ENCODE data around the gene HS1BP3. TPM values are rescaled to one million over a fixed set of nuclear protein-coding genes. Genes with fewer than 3 reads are reported as not detected.

HS1BP3 gene
- total RNA-seq, 1 donor from 2014 or later = 35.0 TPM

DNA sequence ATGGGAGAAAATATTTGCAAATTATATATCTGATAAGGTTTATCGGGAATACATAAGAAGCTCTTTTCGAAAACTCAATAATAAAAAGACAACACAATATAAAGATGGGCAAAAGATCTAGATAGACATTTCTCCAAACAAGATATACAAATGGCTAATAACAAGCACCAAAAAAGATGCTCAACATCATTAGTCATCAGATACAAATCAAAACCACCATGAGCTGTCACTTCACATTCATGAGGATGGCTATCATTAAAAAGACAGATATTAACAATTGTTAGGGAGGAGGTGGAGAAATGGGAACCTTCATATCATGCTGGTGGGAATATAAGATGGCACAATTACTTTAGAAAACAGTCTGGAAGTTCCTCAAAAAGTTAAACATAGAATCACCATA lies 48.1 kb downstream of the HS1BP3 start:
- DNase-seq (ENCODE audit: low read depth) = no peak

DNA sequence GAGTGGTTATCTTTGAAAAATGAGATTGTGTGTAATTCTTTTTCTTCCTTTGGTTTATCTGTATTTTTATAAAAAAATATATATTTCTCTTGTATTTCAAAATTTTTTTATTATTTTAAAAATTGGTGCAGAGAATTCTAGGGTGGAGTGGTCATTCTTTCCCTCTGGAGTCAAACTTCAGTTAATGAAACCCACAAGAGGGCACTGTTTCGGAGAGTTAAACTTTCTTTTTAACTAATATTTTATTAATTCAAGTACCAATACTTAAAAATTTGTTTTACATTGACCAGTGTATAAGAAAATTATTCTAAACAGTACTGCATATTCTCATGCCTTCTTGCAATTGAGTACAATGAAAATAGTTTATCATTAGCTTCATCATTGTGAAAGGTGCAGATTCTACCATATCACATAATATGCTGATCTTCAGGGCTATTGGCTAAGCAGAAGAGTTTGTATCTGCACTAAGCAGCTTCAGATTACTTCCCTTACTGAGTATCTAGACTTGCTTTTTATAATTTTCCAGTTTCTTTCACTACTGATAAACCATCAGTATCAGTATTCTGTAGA lies 50.1 kb downstream of the HS1BP3 start:
- DNase-seq (ENCODE audit: low read depth) = no peak

DNA sequence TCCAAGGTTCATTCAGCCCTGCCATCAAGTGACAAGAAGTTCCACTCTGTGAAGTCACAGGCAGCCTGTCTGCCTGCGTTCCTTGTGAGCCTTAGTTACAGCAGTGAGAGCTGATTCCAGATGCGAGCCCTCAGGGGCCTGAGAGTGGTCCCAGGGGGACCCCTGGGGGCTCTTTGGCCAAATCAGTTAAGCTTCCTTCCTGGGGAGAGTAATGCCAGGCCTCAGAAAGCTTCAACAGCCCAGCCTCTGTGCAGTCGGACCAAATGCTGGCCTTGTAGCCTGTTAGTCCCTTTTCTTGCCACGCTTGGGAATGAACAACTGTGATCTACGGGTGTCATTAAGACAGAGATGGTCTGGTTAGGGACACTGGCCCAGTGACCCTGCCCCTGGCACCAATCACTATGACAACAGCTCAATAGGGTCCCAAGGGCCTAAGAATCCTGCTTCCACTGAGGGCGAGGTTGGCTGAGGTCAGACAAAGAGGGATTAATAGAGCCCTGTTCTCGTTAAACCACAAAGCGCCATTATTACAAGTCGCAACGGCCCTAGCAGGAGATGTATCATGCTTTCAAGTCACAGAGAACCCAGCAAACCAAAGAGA lies 50.9 kb downstream of the HS1BP3 start:
- no peak for DNase-seq (ENCODE audit: low read depth)

DNA sequence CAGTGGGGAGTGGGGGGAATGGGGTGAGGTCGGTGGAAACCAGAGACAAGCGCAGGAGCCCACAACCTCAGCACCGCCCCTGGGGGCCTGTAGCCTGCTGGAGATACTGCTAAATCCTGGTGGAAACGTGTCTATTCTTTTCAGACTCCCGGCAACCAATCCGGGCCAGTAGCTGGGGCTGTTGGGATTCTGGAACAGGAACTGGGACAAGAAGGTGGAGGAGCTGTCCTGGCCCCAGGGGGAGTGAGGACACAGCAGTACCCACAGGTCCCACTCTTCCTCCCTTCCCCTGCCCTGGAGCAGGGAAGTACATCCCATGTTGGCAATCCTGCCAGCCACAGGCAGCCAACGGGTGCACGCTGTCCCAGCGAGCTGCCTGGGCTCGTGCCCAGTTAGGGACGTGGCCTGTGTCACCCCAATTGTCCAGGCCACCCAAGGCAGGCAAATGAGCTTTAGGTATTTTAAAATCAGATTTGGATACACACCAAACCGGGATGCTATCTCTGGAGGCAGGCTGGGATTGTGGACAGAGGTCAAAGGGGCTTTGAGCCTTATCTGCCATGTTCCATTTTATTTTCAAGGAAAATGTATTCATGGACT lies 51.8 kb downstream of the HS1BP3 start:
- no peak for DNase-seq (ENCODE audit: low read depth)

DNA sequence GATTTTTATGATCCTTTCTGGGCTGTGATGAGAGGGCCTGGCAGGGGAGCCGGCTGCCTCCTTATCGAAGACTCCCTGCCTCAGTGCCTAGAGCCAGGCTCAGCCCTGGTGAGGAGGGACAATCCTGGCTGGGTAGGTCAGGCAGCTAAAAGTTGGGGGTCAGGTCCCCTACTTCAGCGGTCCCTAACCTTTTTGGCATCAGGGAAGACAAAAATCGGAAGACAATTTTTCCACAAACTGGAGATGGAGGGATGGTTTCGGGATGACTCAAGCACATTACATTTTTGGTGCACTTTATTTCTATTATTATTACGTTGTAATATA lies 53.1 kb downstream of the HS1BP3 start:
- no peak for DNase-seq (ENCODE audit: low read depth)

DNA sequence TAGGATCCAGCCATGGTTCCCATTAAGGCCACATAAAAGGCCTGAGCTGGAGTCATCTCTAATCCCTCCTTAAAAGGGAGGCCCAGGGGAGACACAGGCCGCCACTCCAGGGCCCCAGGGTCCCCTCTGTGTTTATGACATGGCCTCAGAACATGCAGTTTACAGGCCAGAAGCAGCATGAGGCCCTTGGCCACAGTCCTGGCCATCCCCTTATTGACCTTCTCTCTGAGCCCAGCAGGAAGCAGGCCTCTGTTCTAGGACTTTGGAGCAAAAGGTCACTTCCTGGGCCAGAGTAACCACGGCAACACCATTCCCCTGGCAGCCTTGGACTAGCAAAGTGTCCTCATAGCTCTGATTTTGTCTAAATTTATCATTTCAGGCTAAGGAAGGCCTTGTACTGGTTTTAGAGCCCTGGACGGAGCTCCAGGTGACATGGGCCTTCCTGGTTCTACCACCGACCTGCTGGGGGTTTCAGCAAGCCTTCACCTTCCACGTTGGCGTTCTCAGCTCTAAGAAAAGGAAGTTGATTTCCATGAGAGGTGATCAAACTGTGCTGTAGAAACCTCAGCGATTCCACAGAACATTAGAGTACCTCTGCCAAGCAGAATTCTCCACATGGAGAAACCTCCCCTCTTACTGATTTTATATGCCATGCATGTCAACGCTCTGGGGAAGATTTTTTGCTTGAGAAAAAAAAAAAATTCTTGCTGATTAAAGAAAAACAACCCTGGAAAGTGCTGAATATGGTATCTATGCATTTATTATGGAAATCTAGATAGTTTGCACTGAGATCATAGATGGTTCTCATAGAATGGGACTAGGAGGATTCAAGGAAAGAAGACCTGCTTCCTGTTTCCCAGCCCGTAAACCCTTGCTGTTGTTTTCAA lies 53.7 kb downstream of the HS1BP3 start:
- no peak for DNase-seq (ENCODE audit: low read depth)

DNA sequence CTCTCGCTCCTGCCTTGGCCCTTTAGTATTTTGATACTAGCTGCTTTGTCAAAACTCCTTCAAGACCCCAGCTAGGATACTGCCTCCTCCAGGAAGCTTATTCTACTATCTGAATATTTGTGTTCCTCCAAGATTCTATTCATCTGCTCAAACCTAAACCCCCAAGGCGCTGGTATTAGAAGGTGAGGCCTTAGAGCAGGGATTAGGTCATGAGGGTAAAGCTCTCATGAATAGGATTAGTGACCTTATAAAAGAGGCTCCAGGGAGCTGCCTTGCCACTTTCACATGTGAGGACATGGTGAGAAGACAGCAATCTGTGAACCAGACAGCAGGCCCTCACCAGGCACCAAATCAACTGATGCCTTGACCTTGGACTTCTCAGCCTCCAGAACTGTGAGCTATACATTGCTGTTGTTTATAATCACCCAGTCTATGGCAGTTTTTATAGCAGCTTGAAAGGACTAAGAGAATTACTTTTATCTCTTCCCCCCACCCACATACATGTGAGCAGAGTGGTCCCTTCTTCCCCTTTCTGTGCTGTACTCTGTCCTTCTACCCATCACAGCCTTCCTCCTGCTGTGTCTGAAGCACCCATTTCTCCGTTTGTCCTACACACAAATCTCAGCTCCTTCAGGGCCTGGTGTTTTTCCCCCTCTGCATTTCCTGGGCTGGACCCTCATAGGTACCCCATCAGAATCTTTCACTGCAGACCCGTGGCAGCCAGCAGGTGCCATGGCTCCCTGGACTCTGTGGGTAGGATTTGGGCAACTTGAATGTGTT lies 54.5 kb downstream of the HS1BP3 start:
- no peak for DNase-seq (ENCODE audit: low read depth)

DNA sequence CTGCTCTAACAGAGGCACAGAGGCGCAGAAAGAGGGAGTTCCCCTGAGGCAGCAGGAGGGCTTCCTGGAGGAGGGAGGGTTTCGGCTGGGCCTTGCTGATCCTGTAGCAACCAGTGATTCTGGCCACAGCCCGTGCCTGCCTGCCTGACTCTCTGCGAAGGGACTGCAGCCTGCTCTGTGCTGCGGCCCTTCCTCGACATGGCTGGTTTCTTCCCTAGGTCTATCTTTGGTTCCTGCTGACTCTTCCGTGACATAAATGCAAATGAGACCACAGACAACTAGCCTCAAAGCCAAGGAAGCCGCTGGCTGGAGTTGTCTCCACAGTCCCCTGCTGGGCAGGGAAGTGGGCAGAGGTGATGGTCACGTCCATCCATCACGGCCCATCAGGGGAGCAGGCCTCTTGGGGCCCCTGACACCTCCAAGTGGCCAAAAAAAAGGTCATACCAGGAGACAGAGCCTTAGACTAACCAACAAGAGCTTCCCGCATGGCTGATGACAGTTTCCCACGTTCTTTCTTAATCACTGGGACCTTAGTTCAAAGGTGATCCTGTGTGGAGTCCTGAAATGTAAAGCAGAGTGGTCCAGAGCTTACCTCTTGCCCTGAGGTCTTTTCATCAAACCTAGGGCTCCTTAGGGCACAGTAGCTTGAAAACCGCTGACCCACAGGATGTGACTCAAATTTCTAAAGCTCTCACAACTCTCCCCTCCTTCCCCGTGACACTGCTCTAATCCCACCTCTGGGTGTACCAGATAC lies 55.3 kb downstream of the HS1BP3 start:
- DNase-seq (ENCODE audit: low read depth) = peak; percentile 84

DNA sequence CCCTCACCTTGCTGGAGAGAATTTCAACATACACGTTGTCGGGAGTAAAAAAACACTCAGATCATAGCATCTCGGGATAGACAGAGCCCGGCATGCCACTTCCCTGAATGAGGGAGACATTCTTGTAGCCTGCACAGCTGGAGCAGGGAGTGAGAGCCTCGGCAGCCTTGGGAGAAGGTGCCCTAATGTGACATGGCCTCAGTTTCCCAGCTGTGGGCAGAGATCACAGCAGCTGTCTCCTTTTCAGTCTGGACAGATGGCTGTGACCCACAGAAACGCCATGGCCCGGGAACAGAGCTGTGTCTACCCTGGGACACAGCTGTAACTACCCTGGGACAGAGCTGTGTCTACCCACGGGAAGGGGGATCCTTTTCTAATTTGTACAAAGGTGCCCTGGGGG lies 55.9 kb downstream of the HS1BP3 start:
- peak; percentile 45 for DNase-seq (ENCODE audit: low read depth)

DNA sequence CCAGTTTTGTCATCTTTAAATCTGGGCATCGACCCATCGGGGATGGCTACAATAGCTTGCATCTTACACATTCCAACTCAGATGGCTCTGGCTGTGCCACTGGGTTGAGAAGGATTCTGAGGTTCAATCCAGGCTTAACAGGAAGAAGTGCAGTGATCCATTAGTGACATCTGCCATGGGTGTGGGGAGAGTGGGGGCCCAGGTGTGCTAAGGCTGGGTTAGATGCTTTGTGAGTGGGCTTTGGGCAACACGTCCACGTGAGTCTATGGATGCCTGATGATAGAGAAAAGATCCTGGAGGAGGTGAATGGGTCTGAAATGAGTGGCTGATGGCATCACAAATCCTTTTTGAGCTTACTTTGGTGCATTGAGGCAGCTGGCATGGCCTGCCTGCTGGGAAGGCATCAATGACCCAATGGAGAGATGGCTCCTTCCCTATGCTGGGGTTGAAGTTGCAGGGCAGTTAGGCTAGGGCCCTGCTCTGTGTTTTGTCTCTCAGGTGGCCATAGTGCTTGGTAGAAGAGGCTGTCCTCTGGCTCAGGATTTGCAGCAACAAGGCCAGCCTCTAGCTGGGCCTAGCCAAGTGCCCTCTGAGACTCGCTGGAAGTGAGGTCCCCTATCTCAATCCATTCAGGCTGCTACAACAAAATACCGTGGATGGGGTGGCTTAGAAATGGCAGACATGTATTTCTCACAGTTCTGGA lies 56.7 kb downstream of the HS1BP3 start:
- no peak for DNase-seq (ENCODE audit: low read depth)

DNA sequence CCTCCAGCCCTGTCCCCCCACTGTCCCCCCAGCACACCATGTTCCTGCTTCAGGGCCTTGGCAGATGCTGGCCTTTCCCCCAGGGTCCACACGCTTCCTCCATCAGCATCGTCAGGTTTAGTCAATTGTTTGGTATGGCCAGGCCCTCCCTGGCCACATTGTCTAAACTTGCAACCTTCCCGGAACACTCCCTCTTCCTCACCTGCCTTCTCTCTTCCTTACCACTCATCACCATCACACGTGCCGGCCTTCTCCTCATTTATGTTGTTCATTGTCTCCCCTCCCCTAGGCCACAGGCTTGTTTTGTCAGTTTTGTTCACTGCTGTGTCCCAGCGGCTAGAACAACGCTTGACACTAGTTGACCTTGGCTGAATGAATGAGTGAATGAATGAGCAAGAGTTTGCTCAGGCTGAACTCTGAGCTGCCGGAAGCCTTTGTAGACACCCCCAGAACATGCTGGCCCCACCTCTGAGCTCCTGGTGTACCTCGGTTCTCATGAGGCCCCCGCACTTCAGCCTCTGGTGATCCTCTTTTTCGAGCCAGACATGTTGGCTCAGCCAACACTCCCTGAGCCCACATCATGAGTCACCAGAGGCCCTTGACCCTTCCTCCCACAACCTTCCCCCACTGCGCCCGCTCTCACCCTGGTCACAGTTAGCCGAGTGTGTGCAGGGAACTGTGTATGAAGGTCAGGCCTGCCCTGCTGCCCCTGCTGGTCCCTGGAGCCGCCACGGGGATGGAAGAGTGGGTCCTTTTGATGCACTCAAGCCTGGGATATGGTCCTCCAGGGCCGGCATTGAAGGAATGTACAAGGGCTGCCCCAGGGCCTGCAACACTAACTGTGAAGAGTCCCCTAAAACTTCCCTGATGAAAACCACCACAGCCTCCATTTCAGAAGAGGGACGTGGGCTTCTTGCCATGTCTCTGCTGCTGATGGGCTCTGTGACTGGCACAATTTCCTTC lies 57.5 kb downstream of the HS1BP3 start:
- peak; percentile 88 for DNase-seq (ENCODE audit: low read depth)

DNA sequence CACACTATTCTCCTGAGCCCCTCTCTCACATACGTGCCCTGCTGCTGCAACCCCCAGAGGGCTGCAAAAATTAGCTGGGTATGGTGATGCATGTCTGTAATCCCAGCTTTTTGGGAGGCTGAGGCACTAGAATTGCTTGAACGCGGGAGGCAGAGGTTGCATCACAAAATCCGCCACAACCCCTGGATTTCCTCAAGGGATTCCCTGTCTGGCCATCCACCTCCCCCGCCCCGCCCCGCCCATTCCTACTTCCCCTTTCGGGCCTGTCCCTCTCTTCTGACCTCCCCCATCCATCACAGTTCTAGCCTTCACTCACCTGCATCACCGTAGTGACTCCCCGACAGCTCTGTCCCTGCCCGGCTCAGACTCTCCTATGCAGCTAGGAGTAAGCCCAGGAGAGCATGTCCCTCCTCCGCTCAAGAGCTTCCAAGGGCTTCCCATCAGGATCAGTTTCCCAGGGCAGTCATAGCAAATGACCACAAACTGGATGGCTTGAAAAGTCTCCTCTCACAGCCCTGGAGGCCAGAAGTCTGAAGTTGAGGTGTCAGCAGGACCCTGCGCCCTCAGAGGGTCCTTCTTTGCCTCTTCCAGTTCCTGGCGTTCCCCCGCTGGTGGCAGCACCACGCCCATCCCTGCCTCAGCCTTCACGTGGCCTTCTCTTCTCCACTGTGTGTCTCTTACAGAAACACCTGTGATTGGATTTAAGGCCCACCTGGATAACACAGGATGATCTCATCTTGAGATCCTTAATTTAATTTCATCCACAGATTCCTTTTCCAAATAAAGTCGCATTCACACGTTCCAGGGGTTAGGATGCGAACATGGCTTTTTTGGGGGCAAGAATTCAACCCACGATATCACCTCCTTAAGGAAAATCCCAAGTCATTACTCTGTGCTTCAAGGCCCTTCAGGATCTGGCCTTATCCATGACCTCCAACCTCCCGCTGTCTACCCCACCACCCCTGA lies 58.5 kb downstream of the HS1BP3 start:
- DNase-seq (ENCODE audit: low read depth) = no peak

DNA sequence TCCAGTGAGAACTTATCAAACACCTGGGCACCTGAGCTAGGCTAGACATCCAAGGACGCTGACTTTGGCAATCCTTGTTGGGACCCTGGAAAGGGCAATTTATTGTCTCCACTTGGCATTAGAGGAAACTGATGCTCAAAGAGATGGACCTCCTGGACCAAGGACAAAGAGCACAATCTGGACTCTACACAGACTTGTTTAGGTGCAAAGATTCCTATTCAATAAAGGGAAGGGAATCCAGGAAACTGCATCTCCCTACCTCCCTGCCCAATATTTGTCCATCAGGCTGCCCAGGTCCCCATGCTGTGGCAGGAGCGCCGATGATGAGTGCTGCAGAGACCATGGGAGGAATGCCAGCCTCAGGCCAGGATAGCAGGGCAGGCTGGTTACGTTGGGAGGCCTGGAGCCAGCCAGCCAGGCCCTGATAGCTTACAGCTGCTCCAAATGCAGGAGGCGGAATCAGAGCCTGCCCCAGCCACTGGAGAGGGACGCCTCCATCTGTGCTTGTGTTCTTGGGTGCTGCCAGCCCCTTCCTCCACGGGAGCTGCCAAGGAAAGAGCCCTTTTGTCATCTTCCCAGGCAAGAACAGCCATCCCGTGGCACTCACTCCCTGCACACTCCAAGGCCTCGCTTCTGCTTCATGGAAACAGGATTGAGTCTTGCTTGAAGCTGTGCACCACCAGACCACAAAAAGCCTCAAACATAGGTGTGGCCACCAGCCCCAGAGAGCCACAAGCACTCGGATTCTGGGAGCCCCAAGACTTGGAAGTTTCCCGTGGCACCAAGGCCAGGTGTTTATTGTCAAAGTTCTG lies 60.0 kb downstream of the HS1BP3 start:
- DNase-seq (ENCODE audit: low read depth) = peak; percentile 79

DNA sequence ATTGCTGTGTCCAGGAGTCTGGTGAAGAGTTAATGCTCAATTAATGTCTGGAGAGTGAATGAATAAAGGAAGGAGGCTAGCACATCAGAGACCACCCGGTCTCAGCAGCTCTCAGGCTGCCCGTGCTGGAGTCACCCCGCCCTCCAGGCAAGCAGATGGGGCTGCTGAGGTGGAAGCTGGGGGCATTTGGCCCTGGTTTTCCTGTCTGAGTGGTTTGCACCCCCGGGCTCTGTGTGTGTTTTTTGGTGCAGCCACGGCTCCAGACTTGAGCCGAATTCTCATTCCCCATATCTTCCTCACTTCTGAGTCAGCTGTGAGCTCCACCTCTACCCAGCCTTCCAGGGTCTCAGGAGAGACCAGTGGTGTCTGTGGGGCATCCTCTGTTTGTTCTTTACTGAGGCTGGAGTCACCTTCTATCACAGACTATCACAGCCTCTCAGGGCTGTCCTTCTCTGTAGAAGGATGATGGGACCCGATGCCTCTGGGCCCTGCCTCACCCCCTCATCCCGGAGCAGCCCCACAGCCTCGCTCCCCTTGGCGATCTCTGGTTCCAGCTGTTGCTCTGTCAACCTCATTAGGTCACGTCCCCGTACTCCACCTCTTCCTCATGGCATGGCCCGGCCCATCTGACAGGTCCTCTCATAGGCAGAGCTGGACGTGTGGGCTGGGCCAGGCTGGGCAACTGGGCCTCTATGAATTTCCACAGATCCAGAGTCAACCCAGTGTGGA lies 60.8 kb downstream of the HS1BP3 start:
- DNase-seq (ENCODE audit: low read depth) = no peak

DNA sequence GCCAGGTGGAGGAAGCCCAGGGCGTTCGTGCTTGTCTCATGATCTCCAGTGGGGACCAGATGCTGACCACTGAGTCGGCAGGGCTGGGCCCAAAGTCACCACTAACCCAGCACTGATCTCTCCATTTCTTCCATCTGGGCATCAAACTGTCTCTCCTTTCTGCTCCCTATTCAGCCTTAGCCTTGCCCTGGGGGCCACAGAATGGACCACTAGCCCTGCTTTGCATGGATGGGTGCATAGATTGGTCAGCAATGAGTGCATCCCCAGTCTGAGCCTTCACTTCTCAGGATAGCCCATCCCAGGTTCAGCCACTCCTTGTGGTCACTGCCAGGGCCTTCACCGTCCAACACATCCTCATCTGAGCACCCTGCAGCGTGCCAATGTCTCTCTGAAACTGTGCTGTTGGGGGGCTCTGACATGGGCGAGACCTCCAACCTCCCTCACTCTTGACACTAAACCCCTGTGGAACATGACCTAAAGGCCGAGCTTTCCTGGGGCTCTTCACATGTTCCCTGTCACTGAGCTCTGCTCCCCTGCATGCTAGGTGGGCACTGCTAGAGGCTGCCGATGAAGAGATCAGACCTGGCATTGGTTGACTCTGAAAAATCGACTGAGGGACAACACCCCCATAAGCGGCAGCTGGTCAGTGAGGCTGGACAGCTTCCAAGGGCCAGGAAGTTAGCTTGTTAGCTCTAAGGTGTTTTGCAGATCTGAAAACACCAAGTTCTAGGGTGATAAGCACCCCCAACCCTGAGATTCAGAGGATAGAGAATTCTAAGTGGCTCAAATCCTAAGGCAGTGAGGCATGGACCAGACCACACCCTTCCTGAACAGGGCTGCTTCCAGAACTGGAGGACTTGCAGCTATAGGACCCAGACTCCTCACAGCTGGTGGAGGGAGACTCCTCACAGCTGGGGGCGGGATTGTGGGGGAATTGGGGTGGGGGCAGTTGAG lies 61.7 kb downstream of the HS1BP3 start:
- no peak for DNase-seq (ENCODE audit: low read depth)

Measured in myocyte (in vitro differentiated cells).